ENCODE results near the gene CAPZA2.

The CAPZA2 gene

GRCh38 chr7:116888895-116889294 lies 26.5 kb downstream of the CAPZA2 start:
- H3K4me1 ChIP-seq (ENCODE audit: insufficient read depth, low read length) = no peaks in the 10 kb centered on the region; the same call in 1 of the 2 replicates
- peaks cover 39% of the 10 kb centered on the region for H3K36me3 ChIP-seq (ENCODE audit: insufficient read depth, low read depth, low read length)
- no peaks in the 10 kb centered on the region for H3K27me3 ChIP-seq (ENCODE audit: insufficient read depth, low read length)
- no peaks in the 10 kb centered on the region for H3K9me3 ChIP-seq (ENCODE audit: insufficient read depth, low read depth, low read length)
- H3K9ac ChIP-seq (ENCODE audit: low read depth, low read length) = no peak overlapping the region
- no peak overlapping the region for H3K4me3 ChIP-seq (ENCODE audit: low read length)
- no peak overlapping the region for H3K27ac ChIP-seq (ENCODE audit: low read length)

DNA sequence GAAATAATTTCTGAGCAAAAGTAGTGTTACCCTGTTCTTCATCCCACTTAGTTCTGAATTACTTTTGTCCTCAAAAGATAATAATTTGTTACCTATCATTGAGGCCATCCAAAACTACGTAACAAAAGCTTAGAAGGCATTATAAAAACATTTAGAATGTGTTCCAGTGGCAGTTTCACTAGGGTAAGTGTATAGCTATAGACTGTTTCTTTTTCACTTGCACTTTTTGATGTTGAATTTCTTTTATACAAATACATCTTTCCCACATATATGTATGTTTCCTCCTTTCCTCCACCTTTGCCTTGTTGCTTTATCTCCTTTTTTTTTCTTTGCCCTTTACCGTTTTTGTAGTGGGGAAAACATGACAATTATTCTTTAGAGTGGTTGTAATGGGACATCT lies 33.5 kb downstream of the CAPZA2 start:
- no peak overlapping the region for H3K9ac ChIP-seq (ENCODE audit: low read depth, low read length)
- H3K4me3 ChIP-seq (ENCODE audit: low read length) = no peak overlapping the region
- no peaks in the 10 kb centered on the region for H3K27me3 ChIP-seq (ENCODE audit: insufficient read depth, low read length)
- no peaks in the 10 kb centered on the region for H3K4me1 ChIP-seq (ENCODE audit: insufficient read depth, low read length)
- H3K27ac ChIP-seq (ENCODE audit: low read length) = no peak overlapping the region
- no peaks in the 10 kb centered on the region for H3K9me3 ChIP-seq (ENCODE audit: insufficient read depth, low read depth, low read length)
- H3K36me3 ChIP-seq (ENCODE audit: insufficient read depth, low read depth, low read length) = peaks cover 54% of the 10 kb centered on the region

- no peaks in the 10 kb centered on the region for H3K27me3 ChIP-seq (ENCODE audit: insufficient read depth, low read length)
- H3K4me3 ChIP-seq (ENCODE audit: low read length) = no peak overlapping the region
- no peaks in the 10 kb centered on the region for H3K4me1 ChIP-seq (ENCODE audit: insufficient read depth, low read length)
- H3K9ac ChIP-seq (ENCODE audit: low read depth, low read length) = no peak overlapping the region
- no peaks in the 10 kb centered on the region for H3K9me3 ChIP-seq (ENCODE audit: insufficient read depth, low read depth, low read length)
- H3K27ac ChIP-seq (ENCODE audit: low read length) = no peak overlapping the region
- peaks cover 54% of the 10 kb centered on the region for H3K36me3 ChIP-seq (ENCODE audit: insufficient read depth, low read depth, low read length)
These were observed 35.3 kb downstream of the CAPZA2 start for GRCh38 chr7:116897661-116898060.

DNA sequence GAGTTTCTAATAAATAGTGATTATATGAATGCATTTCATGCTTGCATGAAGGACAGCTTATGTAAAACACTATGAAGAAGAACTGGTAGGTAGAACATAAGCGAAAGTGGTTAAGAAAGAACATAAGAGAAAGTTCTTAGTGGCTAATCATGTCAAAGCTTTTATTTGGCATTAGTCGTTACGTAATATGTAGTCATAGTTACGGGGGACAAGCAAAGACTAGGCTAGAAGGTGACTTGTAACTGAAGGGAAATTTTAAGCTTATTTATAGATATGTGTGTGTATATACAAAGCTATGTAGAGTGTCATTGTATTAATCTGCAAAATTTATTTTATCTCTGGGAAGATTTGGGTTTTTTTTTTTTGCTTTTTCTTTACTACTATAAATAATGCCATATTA lies 36.9 kb downstream of the CAPZA2 start:
- H3K27ac ChIP-seq (ENCODE audit: low read length) = no peak overlapping the region
- no peaks in the 10 kb centered on the region for H3K9me3 ChIP-seq (ENCODE audit: insufficient read depth, low read depth, low read length)
- no peak overlapping the region for H3K4me3 ChIP-seq (ENCODE audit: low read length)
- peaks cover 1% of the 10 kb centered on the region; the same call in 1 of the 2 replicates for H3K4me1 ChIP-seq (ENCODE audit: insufficient read depth, low read length)
- H3K36me3 ChIP-seq (ENCODE audit: insufficient read depth, low read depth, low read length) = peaks cover 40% of the 10 kb centered on the region
- no peaks in the 10 kb centered on the region for H3K27me3 ChIP-seq (ENCODE audit: insufficient read depth, low read length)
- H3K9ac ChIP-seq (ENCODE audit: low read depth, low read length) = no peak overlapping the region

DNA sequence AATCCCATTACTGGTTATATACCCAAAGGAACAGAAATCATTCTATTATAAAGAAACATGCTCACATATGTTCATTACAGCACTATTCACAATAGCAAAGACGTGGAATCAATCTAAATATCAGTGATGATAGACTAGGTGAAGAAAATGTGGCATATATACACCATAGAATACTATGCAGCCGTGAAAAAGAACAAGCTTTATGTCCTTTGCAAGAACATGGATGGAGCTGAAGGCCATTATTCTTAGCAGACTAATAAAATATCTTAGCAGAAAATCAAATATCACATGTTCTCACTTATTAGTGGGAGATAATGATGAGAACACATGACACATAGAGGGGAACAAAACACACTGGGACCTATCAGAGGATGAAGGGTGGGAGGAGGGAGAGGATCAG lies 38.8 kb downstream of the CAPZA2 start:
- Histone ChIP-seq H3K9me3 (ENCODE audit: insufficient read depth, low read depth, low read length) (no peaks in the 10 kb centered on the region), H3K27ac (ENCODE audit: low read length) (no peak overlapping the region), H3K36me3 (ENCODE audit: insufficient read depth, low read depth, low read length) (peaks cover 29% of the 10 kb centered on the region)

GRCh38 chr7:116902867-116903266 lies 40.5 kb downstream of the CAPZA2 start:
- H3K9me3 ChIP-seq (ENCODE audit: insufficient read depth, low read depth, low read length) = no peaks in the 10 kb centered on the region
- H3K27ac ChIP-seq (ENCODE audit: low read length) = no peak overlapping the region
- no peaks in the 10 kb centered on the region for H3K27me3 ChIP-seq (ENCODE audit: insufficient read depth, low read length)
- no peak overlapping the region for H3K4me3 ChIP-seq (ENCODE audit: low read length)
- no peak overlapping the region for H3K9ac ChIP-seq (ENCODE audit: low read depth, low read length)
- peaks cover 9% of the 10 kb centered on the region; the same call in 1 of the 2 replicates for H3K4me1 ChIP-seq (ENCODE audit: insufficient read depth, low read length)
- H3K36me3 ChIP-seq (ENCODE audit: insufficient read depth, low read depth, low read length) = peaks cover 43% of the 10 kb centered on the region

More for the DNA sequence above, 38.8 kb downstream of the CAPZA2 start:
- no peak overlapping the region for H3K4me3 ChIP-seq (ENCODE audit: low read length)
- H3K9ac ChIP-seq (ENCODE audit: low read depth, low read length) = no peak overlapping the region
- H3K4me1 ChIP-seq (ENCODE audit: insufficient read depth, low read length) = peaks cover 9% of the 10 kb centered on the region; the same call in 1 of the 2 replicates
- no peaks in the 10 kb centered on the region for H3K27me3 ChIP-seq (ENCODE audit: insufficient read depth, low read length)

- H3K27ac ChIP-seq (ENCODE audit: low read length) = no peak overlapping the region
- H3K9ac ChIP-seq (ENCODE audit: low read depth, low read length) = no peak overlapping the region
- H3K9me3 ChIP-seq (ENCODE audit: insufficient read depth, low read depth, low read length) = no peaks in the 10 kb centered on the region
- H3K36me3 ChIP-seq (ENCODE audit: insufficient read depth, low read depth, low read length) = peaks cover 46% of the 10 kb centered on the region
- no peak overlapping the region for H3K4me3 ChIP-seq (ENCODE audit: low read length)
- H3K4me1 ChIP-seq (ENCODE audit: insufficient read depth, low read length) = peaks cover 9% of the 10 kb centered on the region; the same call in 1 of the 2 replicates
- H3K27me3 ChIP-seq (ENCODE audit: insufficient read depth, low read length) = no peaks in the 10 kb centered on the region
These were observed 44.0 kb downstream of the CAPZA2 start for GRCh38 chr7:116906391-116906790.

- H3K27ac ChIP-seq (ENCODE audit: low read length) = no peak overlapping the region
- no peak overlapping the region for H3K9ac ChIP-seq (ENCODE audit: low read depth, low read length)
- no peaks in the 10 kb centered on the region for H3K27me3 ChIP-seq (ENCODE audit: insufficient read depth, low read length)
- H3K36me3 ChIP-seq (ENCODE audit: insufficient read depth, low read depth, low read length) = peaks cover 81% of the 10 kb centered on the region
- no peak overlapping the region for H3K4me3 ChIP-seq (ENCODE audit: low read length)
- H3K9me3 ChIP-seq (ENCODE audit: insufficient read depth, low read depth, low read length) = no peaks in the 10 kb centered on the region
- peaks cover 3% of the 10 kb centered on the region; the same call in 1 of the 2 replicates for H3K4me1 ChIP-seq (ENCODE audit: insufficient read depth, low read length)
These were observed 48.0 kb downstream of the CAPZA2 start for GRCh38 chr7:116910383-116910782.

- Histone ChIP-seq H3K36me3 (ENCODE audit: insufficient read depth, low read depth, low read length) (peaks cover 86% of the 10 kb centered on the region), H3K27ac (ENCODE audit: low read length) (no peak overlapping the region), H3K4me3 (ENCODE audit: low read length) (no peak overlapping the region)
These were observed 49.4 kb downstream of the CAPZA2 start for GRCh38 chr7:116911801-116912200.

GRCh38 chr7:116912269-116912909 lies 50.0 kb downstream of the CAPZA2 start:
- Histone ChIP-seq H3K36me3 (ENCODE audit: insufficient read depth, low read depth, low read length) (peaks cover 86% of the 10 kb centered on the region), H3K27me3 (ENCODE audit: insufficient read depth, low read length) (no peaks in the 10 kb centered on the region), H3K9ac (ENCODE audit: low read depth, low read length) (no peak overlapping the region), H3K9me3 (ENCODE audit: insufficient read depth, low read depth, low read length) (no peaks in the 10 kb centered on the region), H3K4me3 (ENCODE audit: low read length) (no peak overlapping the region), H3K4me1 (ENCODE audit: insufficient read depth, low read length) (no peaks in the 10 kb centered on the region), H3K27ac (ENCODE audit: low read length) (no peak overlapping the region)

More at GRCh38 chr7:116911801-116912200, 49.4 kb downstream of the CAPZA2 start:
- H3K4me1 ChIP-seq (ENCODE audit: insufficient read depth, low read length) = no peaks in the 10 kb centered on the region
- no peaks in the 10 kb centered on the region for H3K9me3 ChIP-seq (ENCODE audit: insufficient read depth, low read depth, low read length)
- H3K27me3 ChIP-seq (ENCODE audit: insufficient read depth, low read length) = no peaks in the 10 kb centered on the region
- no peak overlapping the region for H3K9ac ChIP-seq (ENCODE audit: low read depth, low read length)

DNA sequence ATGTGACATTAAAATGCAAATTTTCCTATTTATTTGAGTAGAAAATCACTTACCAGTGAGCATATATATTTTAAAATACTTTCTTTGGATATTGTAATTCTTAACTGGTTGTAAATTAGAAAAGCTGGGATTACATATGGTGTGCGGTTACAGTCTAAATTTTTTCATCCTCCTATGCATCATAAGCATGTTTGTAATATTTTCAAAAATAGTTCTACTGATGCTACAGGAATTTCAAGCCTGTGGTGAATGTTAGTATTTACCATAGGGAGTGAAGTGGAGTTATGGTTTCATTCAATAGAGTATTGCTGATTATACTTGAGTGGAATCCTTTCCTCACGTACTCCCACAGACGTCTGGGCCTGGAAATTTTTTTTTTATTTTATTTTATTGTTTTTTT lies 56.3 kb downstream of the CAPZA2 start:
- no peak overlapping the region for H3K9ac ChIP-seq (ENCODE audit: low read depth, low read length)

GRCh38 chr7:116920359-116920758 lies 58.0 kb downstream of the CAPZA2 start:
- no peaks in the 10 kb centered on the region for H3K9me3 ChIP-seq (ENCODE audit: insufficient read depth, low read depth, low read length)
- H3K27ac ChIP-seq (ENCODE audit: low read length) = no peak overlapping the region
- no peaks in the 10 kb centered on the region for H3K4me1 ChIP-seq (ENCODE audit: insufficient read depth, low read length)
- H3K36me3 ChIP-seq (ENCODE audit: insufficient read depth, low read depth, low read length) = peaks cover 33% of the 10 kb centered on the region
- no peaks in the 10 kb centered on the region for H3K27me3 ChIP-seq (ENCODE audit: insufficient read depth, low read length)
- no peak overlapping the region for H3K4me3 ChIP-seq (ENCODE audit: low read length)
- no peak overlapping the region for H3K9ac ChIP-seq (ENCODE audit: low read depth, low read length)

More for the DNA sequence above, 56.3 kb downstream of the CAPZA2 start:
- no peaks in the 10 kb centered on the region for H3K27me3 ChIP-seq (ENCODE audit: insufficient read depth, low read length)
- H3K27ac ChIP-seq (ENCODE audit: low read length) = no peak overlapping the region
- H3K4me3 ChIP-seq (ENCODE audit: low read length) = no peak overlapping the region
- H3K9me3 ChIP-seq (ENCODE audit: insufficient read depth, low read depth, low read length) = no peaks in the 10 kb centered on the region
- no peaks in the 10 kb centered on the region for H3K4me1 ChIP-seq (ENCODE audit: insufficient read depth, low read length)
- peaks cover 45% of the 10 kb centered on the region for H3K36me3 ChIP-seq (ENCODE audit: insufficient read depth, low read depth, low read length)

Measured in iPS-20b (cell line).